ENCODE data around the gene BOLA2. TPM values are rescaled to one million over a fixed set of nuclear protein-coding genes. Genes with fewer than 3 reads are reported as not detected.
A peak's percentile ranks its signal among the peaks of the same experiment; 100 is the strongest.
"Not testable (repeated sequence)": the region's sequence is repeated elsewhere in the genome, so short reads cannot be mapped to it uniquely, and the experiment has no call there.

BOLA2 gene
- total and polyA plus RNA-seq, 7 experiments from 2014 or later, result 8.6 to 21.2 (median 14.0) TPM

DNA sequence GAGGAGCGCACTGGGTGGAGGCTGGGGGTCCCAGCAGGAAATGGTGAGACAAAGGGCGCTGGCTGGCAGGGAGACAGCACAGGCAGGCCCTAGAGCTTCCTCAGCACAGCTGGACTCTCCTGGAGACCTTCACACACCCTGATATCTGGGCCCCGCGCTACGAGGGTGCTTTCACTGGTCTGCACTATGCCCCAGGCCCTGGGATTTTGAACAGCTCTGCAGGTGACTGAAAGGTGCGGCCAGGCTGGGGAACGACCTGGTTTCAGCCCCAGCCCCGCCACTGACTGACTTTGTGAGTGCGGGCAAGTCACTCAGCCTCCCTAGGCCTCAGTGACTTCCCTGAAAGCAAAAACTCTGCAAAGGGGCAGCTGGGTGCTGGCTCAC is 6.5 kb upstream of the BOLA2 start:
- H3K27me3 ChIP-seq (ENCODE audit: control insufficient read depth in 2 of 2, insufficient read depth in 2 of 2, low read length in 2 of 2); DNase-seq; H3K27ac Mint-ChIP-seq; H3K9me3 Mint-ChIP-seq; CTCF ChIA-PET; H3K36me3 Mint-ChIP-seq; H3K4me3 ChIP-seq (ENCODE audit: low read length); H3K4me1 ChIP-seq (ENCODE audit: control insufficient read depth in 2 of 2, insufficient read depth in 2 of 2, low read length in 2 of 2); H3K9me3 ChIP-seq (ENCODE audit: control insufficient read depth in 2 of 3, low read length in 3 of 3); H3K4me3 Mint-ChIP-seq; H3K27me3 Mint-ChIP-seq; ATAC-seq; POLR2A ChIA-PET; intact Hi-C loops (cut with micrococcal nuclease); H3K4me1 Mint-ChIP-seq; H3K27ac ChIP-seq (ENCODE audit: low read depth, low read length); H3K36me3 ChIP-seq (ENCODE audit: control insufficient read depth in 2 of 3, insufficient read depth in 3 of 3, low read length in 3 of 3): not testable (repeated sequence)

DNA sequence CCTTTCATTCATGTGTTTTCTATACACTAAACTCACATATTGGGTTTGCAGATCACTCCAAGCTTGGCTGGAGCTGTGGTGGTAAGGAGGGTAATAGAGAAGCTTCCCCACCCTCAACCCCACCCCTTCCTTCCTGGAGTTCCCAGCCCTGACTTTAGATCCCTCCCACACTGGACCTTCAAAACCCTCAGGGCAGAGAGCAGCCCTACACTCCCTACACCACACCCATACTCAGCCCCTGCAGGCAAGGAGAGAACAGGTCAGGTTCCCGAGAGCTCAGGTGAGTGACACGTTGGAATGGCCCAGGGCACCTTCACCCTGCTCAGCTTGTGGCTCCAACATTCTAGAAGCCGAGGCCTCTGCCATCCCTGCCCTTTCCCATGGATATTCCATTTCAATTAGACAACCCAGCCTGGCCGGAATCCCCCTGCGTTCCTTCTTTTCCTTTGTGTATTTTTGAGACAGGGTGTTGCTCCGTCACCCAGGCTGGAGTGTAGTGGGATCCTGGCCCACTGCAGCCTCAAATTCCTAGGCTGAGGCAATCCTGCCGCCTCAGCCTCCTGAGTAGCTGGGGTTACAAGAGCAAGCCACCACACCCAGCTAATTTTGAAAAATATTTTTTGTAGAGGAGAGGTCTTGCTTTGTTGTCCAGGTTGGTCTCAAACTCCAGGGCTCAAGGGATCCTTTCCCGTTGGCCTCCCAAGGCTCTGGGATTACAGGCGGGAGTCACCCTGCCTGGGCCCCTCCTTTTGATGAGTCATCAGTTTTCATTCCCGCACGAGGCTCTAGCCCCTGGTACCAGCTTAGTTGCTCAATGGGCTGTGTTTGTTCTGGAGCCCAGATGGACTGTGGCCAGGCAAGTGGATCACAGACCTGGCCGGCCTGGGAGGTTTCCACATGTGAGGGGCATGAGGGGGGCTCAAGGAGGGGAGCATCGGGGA is 5.8 kb upstream of the BOLA2 start, which contains the start of gene SULT1A4:
Gene SULT1A4 (plus strand): TSS at position 208 of the 941 bp plus-strand sequence. CDS start 1,473 bp downstream, outside the sequence.
- H3K27me3 ChIP-seq (ENCODE audit: control insufficient read depth in 2 of 2, insufficient read depth in 2 of 2, low read length in 2 of 2); intact Hi-C loops (cut with micrococcal nuclease); POLR2A ChIA-PET; CTCF ChIA-PET; H3K9me3 ChIP-seq (ENCODE audit: control insufficient read depth in 2 of 3, low read length in 3 of 3); H3K36me3 ChIP-seq (ENCODE audit: control insufficient read depth in 2 of 3, insufficient read depth in 3 of 3, low read length in 3 of 3); DNase-seq; H3K36me3 Mint-ChIP-seq; H3K4me3 ChIP-seq (ENCODE audit: low read length); H3K4me1 Mint-ChIP-seq; H3K27ac Mint-ChIP-seq; H3K27ac ChIP-seq (ENCODE audit: low read depth, low read length); H3K4me3 Mint-ChIP-seq; H3K4me1 ChIP-seq (ENCODE audit: control insufficient read depth in 2 of 2, insufficient read depth in 2 of 2, low read length in 2 of 2); H3K9me3 Mint-ChIP-seq; H3K27me3 Mint-ChIP-seq: not testable (repeated sequence)
- peak; percentile 36 for ATAC-seq

DNA sequence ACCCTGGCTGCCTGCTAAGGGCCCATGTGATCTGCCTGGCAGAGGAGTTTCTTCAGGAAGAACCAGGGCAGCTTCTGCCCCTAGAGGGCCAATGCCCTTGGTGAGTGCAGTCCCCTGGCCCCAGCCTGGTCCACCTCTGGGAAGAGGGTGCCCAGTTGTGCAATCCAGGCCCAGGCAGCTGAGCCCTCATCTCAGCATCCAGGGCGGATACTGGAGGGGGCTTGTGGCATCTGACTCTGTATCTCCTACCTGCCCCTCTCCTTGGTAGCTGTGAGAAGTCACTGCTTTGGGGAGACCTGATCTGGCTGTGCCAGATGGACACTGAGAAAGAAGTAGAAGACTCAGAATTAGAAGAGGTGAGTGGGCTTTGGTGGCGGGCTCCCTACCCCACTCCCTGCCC is 3.5 kb upstream of the BOLA2 start:
- H3K36me3 Mint-ChIP-seq; H3K36me3 ChIP-seq (ENCODE audit: control insufficient read depth in 2 of 3, insufficient read depth in 3 of 3, low read length in 3 of 3); H3K9me3 ChIP-seq (ENCODE audit: control insufficient read depth in 2 of 3, low read length in 3 of 3); POLR2A ChIA-PET; H3K4me3 Mint-ChIP-seq; CTCF ChIA-PET; H3K4me1 ChIP-seq (ENCODE audit: control insufficient read depth in 2 of 2, insufficient read depth in 2 of 2, low read length in 2 of 2); DNase-seq; H3K27me3 Mint-ChIP-seq; H3K4me1 Mint-ChIP-seq; H3K4me3 ChIP-seq (ENCODE audit: low read length); H3K27ac Mint-ChIP-seq; ATAC-seq; H3K27me3 ChIP-seq (ENCODE audit: control insufficient read depth in 2 of 2, insufficient read depth in 2 of 2, low read length in 2 of 2); H3K27ac ChIP-seq (ENCODE audit: low read depth, low read length); intact Hi-C loops (cut with micrococcal nuclease); H3K9me3 Mint-ChIP-seq: not testable (repeated sequence)

DNA sequence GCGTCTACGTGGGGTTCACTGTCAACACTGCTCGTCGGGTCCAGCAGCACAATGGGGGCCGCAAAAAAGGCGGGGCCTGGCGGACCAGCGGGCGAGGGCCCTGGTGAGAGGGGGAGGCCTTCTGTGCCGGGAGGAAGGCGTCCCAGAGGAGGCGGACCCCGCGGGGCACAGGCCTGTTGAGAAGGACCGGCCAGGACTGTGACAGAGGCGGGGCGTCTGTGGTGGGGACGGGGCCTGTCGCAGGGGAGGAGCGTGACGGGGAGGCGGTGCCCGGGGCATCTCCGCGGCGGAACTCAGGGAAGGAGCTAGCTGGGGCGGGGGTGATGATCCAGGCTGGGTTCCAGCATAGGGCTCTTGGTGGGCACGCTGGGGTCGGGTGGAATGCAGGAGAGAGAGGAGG is 677 bp upstream of the BOLA2 start:
- H3K36me3 Mint-ChIP-seq; H3K9me3 ChIP-seq (ENCODE audit: control insufficient read depth in 2 of 3, low read length in 3 of 3); H3K27ac ChIP-seq (ENCODE audit: low read depth, low read length); DNase-seq; H3K27me3 Mint-ChIP-seq; H3K4me1 Mint-ChIP-seq; POLR2A ChIA-PET; H3K27me3 ChIP-seq (ENCODE audit: control insufficient read depth in 2 of 2, insufficient read depth in 2 of 2, low read length in 2 of 2); H3K9me3 Mint-ChIP-seq; H3K4me3 ChIP-seq (ENCODE audit: low read length); H3K4me1 ChIP-seq (ENCODE audit: control insufficient read depth in 2 of 2, insufficient read depth in 2 of 2, low read length in 2 of 2); intact Hi-C loops (cut with micrococcal nuclease); CTCF ChIA-PET; H3K36me3 ChIP-seq (ENCODE audit: control insufficient read depth in 2 of 3, insufficient read depth in 3 of 3, low read length in 3 of 3); H3K27ac Mint-ChIP-seq; H3K4me3 Mint-ChIP-seq: not testable (repeated sequence)
- peak; percentile 81 for ATAC-seq

- H3K27me3 Mint-ChIP-seq; H3K4me1 ChIP-seq (ENCODE audit: control insufficient read depth in 2 of 2, insufficient read depth in 2 of 2, low read length in 2 of 2); H3K36me3 ChIP-seq (ENCODE audit: control insufficient read depth in 2 of 3, insufficient read depth in 3 of 3, low read length in 3 of 3); H3K4me3 Mint-ChIP-seq; H3K27ac Mint-ChIP-seq; H3K27ac ChIP-seq (ENCODE audit: low read depth, low read length); H3K36me3 Mint-ChIP-seq; POLR2A ChIA-PET; H3K4me1 Mint-ChIP-seq; DNase-seq; H3K4me3 ChIP-seq (ENCODE audit: low read length); CTCF ChIA-PET; H3K9me3 Mint-ChIP-seq; H3K9me3 ChIP-seq (ENCODE audit: control insufficient read depth in 2 of 3, low read length in 3 of 3); intact Hi-C loops (cut with micrococcal nuclease); H3K27me3 ChIP-seq (ENCODE audit: control insufficient read depth in 2 of 2, insufficient read depth in 2 of 2, low read length in 2 of 2): not testable (repeated sequence)
- ATAC-seq, result peak; percentile 31
Measured at GRCh38 chr16:29453754-29454153, 397 bp downstream of the BOLA2 start.

DNA sequence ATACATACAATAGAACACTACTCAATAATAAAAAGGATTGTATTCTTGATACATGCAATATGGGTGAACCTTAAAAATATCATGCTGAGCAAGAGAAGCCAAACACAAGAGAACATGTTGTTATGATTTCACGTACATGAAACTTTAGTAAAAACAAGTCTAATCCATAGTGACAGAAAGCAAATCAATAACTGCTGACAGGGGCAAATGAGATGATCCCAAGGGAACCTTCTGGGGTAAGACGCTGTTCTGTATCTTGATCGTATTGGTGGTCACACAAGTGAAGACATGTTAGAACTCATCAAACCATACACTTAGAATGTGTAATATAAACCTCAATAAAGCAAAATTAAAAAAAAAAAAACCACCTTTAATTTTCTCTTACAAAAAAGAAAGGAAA is 28.8 kb downstream of the BOLA2 start:
- H3K4me3 ChIP-seq (ENCODE audit: low read length); H3K36me3 ChIP-seq (ENCODE audit: control insufficient read depth in 2 of 3, insufficient read depth in 3 of 3, low read length in 3 of 3); intact Hi-C loops (cut with micrococcal nuclease); ATAC-seq; H3K36me3 Mint-ChIP-seq; H3K9me3 ChIP-seq (ENCODE audit: control insufficient read depth in 2 of 3, low read length in 3 of 3); POLR2A ChIA-PET; H3K4me3 Mint-ChIP-seq; H3K27me3 Mint-ChIP-seq; H3K27me3 ChIP-seq (ENCODE audit: control insufficient read depth in 2 of 2, insufficient read depth in 2 of 2, low read length in 2 of 2); CTCF ChIA-PET; DNase-seq; H3K9me3 Mint-ChIP-seq; H3K27ac Mint-ChIP-seq; H3K4me1 ChIP-seq (ENCODE audit: control insufficient read depth in 2 of 2, insufficient read depth in 2 of 2, low read length in 2 of 2); H3K27ac ChIP-seq (ENCODE audit: low read depth, low read length): not testable (repeated sequence)
- H3K4me1 Mint-ChIP-seq, result peaks cover 0 to 11% (median 10%) of the 10 kb centered on the region in 7 donors

DNA sequence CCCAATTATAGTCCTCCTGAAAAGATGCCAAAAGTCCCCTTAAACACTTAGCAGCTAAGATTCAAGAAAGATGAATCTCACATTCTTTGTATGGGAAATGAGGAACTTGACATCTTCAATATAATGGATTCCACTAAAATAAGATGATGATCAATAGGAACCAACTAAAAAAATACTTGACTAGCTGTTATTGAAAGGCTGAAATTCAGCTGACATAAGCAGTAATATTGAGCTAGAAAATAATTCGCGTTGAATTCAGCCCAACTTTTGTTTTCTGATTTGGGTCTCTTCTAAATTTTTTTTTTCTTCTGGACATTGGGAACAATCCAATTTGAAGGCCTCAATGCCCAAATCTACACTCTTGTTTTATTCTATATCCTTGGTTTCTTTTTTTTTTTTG is 30.6 kb downstream of the BOLA2 start:
- H3K27me3 ChIP-seq (ENCODE audit: control insufficient read depth in 2 of 2, insufficient read depth in 2 of 2, low read length in 2 of 2); H3K27me3 Mint-ChIP-seq; H3K4me3 Mint-ChIP-seq; CTCF ChIA-PET; H3K36me3 Mint-ChIP-seq; DNase-seq; H3K4me3 ChIP-seq (ENCODE audit: low read length); H3K9me3 Mint-ChIP-seq; H3K27ac Mint-ChIP-seq; H3K36me3 ChIP-seq (ENCODE audit: control insufficient read depth in 2 of 3, insufficient read depth in 3 of 3, low read length in 3 of 3); POLR2A ChIA-PET; H3K9me3 ChIP-seq (ENCODE audit: control insufficient read depth in 2 of 3, low read length in 3 of 3); ATAC-seq; intact Hi-C loops (cut with micrococcal nuclease); H3K4me1 Mint-ChIP-seq; H3K4me1 ChIP-seq (ENCODE audit: control insufficient read depth in 2 of 2, insufficient read depth in 2 of 2, low read length in 2 of 2); H3K27ac ChIP-seq (ENCODE audit: low read depth, low read length): not testable (repeated sequence)

Measured in naive thymus-derived CD4-positive, alpha-beta T cell (primary cell).